ENCODE results near the gene POMP.

- TF ChIP-seq POLR2A (IDR thresholded peaks at IDR 0.05) (no peak), CTCF (IDR thresholded peaks at IDR 0.05) (no peak)
Observed at GRCh38 chr13:28609381-28609780, 49.5 kb upstream of the POMP start.

Measured in uterus (tissue), 2 donors.